Activated CD4-positive, alpha-beta T cell treated with anti-CD3 and anti-CD28 coated beads for 36 hours (primary cell): ENCODE results near the gene GNGT2. TPM values are rescaled to one million over a fixed set of nuclear protein-coding genes. Genes with fewer than 3 reads are reported as not detected.

ENCODE experiments used
- ATAC-seq: fragments of 200-7000 bp; cut with Tn5 transposase; one replicate; pipeline ENCODE4 v1.10.0; 2021; ENCODE audit warnings: mild to moderate bottlenecking, moderate library complexity
- CTCF ChIA-PET: fragments of 350-600 bp; sonication (Branson Sonifier 250); formaldehyde crosslinking; loops from one replicate; lab custom pipeline; 2021; ENCODE audit warnings: antibody characterized with exemption; lab: Charles Lee
- POLR2A ChIA-PET: fragments of 350-600 bp; sonication (Branson Sonifier 250); formaldehyde crosslinking; loops from one replicate; lab custom pipeline; 2021; ENCODE audit warnings: antibody characterized with exemption, inconsistent platforms; lab: Charles Lee
- DNase-seq: peaks from one replicate; pipeline ENCODE4 v3.0.0-alpha.2; 2020
- H3K27ac Mint-ChIP-seq: one replicate; pipeline ENCODE4 v1.8.0; 2021; ENCODE audit warnings: mixed read lengths
- H3K27me3 Mint-ChIP-seq: one replicate; pipeline ENCODE4 v1.8.0; 2021; ENCODE audit warnings: mixed read lengths
- H3K36me3 Mint-ChIP-seq: one replicate; pipeline ENCODE4 v1.8.0; 2021; ENCODE audit warnings: low read depth, mixed read lengths
- H3K4me1 Mint-ChIP-seq: one replicate; pipeline ENCODE4 v1.8.0; 2021; ENCODE audit warnings: mixed read lengths
- H3K4me3 Mint-ChIP-seq: one replicate; pipeline ENCODE4 v1.8.0; 2021; ENCODE audit warnings: mild to moderate bottlenecking, moderate library complexity, mixed read lengths
- H3K9me3 Mint-ChIP-seq: one replicate; pipeline ENCODE4 v1.8.0; 2021; ENCODE audit warnings: low read depth, mixed read lengths
- intact Hi-C, 2 experiments: fragments of 100-400 bp; cut with DNase I in 1 of 2; cut with micrococcal nuclease in 1 of 2; formaldehyde crosslinking; loops; one replicate each; pipeline versions ENCODE4 v1.14.2 to v1.15.1; 2022 to 2024; cut with DNase I, micrococcal nuclease
- total RNA-seq, 2 experiments: library from RNA; stranded (reverse); gene quantifications; one replicate each; pipeline ENCODE4 v1.2.3, GENCODE V29; 2021

Gene GNGT2
- total RNA-seq, 2 experiments from 2014 or later, result 27.3 to 27.7 TPM

DNA sequence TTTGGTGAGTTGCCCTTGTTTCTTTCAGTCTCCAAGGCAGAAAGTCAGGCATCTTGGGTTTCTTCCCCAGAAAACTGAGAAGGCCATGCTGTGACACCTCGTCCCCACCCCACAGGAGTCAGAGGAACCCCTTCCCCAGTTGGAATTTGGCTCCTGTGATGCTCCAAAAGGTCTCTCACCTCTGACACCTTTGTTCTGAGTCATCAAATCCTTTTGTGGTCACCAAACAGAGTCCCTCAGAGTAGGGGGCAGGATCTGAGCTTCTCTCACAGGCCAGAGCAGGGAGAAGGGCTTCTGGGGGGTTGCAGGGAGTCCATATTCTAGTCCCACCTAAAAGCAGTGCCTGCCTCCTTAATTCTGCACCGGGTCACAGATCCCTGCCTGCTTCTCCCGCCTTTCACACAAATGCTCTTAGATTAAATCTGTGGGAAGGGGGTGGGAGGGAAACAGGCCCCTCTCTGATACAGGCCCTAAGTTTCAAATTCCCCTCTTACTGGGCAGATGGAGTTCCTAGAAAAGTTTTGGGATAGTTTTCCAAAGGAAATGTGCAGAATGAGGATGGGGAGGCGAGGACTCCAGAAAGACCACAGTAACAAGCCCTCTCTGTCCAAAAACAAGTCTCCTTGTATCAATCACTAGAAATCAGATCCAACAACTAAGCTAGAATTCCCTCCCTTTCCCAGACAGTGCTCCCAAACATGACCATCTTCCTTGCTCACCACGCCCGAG, 18.9 kb upstream of the GNGT2 start:
- peaks cover 9% of the 10 kb centered on the region for H3K4me1 Mint-ChIP-seq
- no peak for DNase-seq
- no peaks in the 10 kb centered on the region for H3K9me3 Mint-ChIP-seq
- H3K27ac Mint-ChIP-seq, result no peak overlapping the region
- H3K36me3 Mint-ChIP-seq, result no peaks in the 10 kb centered on the region
- ATAC-seq, result no peak
- ChIA-PET POLR2A (no interaction called here), CTCF (interaction anchor here (0.6 to 7.0 kb wide), 12 partner anchors 10 to 1187 kb away, joined by 3 to 58 read pairs (median 4); partner anchors contain the start of gene PHB1)
- peaks cover 28% of the 10 kb centered on the region for H3K27me3 Mint-ChIP-seq
- peak overlapping the region; percentile 4 for H3K4me3 Mint-ChIP-seq
- intact Hi-C loops, result loop anchor here in 1 of 2 experiments (5.0 kb wide), 1 partner anchor 63 kb away; no protein-coding TSS in a partner anchor

DNA sequence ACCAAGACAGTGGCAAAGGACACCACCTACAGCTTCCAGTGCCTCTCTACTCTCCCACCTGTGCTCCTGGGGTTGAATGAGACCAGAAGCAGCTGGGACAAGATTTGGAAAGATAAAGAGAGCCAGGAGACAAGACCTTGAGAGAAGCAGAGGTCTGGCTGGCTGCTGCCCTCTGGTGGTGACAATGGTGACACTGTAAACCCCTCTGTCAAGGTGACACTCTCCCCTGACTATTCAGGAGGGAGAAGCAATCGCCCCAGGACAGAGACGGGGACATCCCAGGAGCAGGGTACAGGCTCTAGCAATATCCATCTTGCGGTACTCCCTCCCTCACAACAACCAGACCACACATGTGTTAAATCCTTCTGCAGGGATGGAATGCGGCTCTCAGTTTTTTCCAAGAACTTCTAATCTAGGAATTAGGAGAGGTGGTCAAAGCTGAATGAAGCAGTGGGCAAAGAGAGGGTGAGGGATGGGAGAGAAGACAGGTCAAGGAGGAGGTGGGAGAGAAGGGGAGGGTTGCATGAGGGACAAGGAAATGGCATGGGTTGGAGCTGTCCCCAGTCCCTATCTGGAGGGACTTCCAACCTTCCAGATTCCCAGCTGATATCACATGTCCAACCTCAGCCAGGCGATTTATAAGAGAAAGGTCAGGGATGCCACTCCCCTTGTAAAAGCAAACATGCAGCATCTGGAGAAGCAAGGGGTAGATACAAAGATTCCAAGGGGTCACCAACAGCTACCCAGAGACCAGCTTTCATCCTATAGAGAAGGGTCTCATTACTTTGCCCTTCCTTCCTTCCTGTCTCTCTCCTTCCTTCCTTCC, 17.3 kb upstream of the GNGT2 start:
- Mint-ChIP-seq H3K36me3 (peaks cover 7% of the 10 kb centered on the region), H3K27me3 (peaks cover 25% of the 10 kb centered on the region), H3K4me3 (no peak overlapping the region), H3K9me3 (no peaks in the 10 kb centered on the region), H3K27ac (no peak overlapping the region), H3K4me1 (peaks cover 21% of the 10 kb centered on the region)
- intact Hi-C loops, result loop anchor here (1.0 to 5.0 kb wide), 4 partner anchors 17 to 65 kb away; partner anchors contain the start of genes ABI3 (in 1 of the 2) and GNGT2 (in 1 of the 2)
- DNase-seq (peak; percentile 89), ATAC-seq (peak; percentile 45)
- CTCF ChIA-PET, result interaction anchor here (0.5 to 7.0 kb wide), 26 partner anchors 9 to 987 kb away, joined by 3 to 61 read pairs (median 4); partner anchors contain the start of genes ABI3 and GNGT2
- POLR2A ChIA-PET, result interaction anchor here (0.5 kb wide), 1 partner anchor 12 kb away, joined by 3 read pairs; no protein-coding TSS in a partner anchor

DNA sequence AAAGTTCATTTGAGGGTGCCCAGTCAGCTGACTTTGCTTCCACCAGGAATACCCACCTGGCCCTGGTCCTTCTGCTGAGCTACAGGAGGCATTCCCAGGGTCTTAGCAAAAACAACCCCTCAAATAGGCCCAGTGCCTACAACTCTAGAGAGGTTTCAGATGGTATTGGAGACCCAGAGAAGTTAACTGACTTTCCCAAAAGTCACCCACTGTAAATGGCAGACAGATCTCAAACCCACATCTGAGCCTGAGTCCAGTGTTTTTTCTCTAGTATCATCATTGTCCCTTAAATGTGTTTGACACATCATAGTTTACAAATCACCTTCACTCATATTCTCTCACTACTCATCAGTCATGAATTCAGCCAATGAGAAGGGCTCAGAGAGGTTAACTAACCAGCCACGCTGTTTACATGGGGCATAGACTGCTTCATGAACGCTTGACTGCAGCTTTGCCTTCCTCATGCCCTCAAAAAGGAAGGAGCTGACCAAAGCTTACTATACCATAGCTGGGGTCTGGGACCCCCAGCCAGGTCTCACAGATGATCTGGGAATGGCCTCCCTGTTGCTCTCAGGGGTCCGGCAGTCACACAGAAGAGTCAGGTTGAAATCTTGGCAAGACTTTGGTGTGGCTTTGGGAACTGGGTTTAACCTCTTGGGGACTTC, 16.5 kb upstream of the GNGT2 start:
- no peak for DNase-seq
- intact Hi-C loops, result loop anchor here (1.0 to 5.0 kb wide), 4 partner anchors 16 to 65 kb away; partner anchors contain the start of genes ABI3 (in 1 of the 2) and GNGT2 (in 1 of the 2)
- Mint-ChIP-seq H3K27me3 (peaks cover 25% of the 10 kb centered on the region), H3K27ac (no peak overlapping the region), H3K9me3 (no peaks in the 10 kb centered on the region), H3K36me3 (peaks cover 13% of the 10 kb centered on the region), H3K4me1 (peaks cover 21% of the 10 kb centered on the region), H3K4me3 (no peak overlapping the region)
- ChIA-PET CTCF (interaction anchor here (0.7 to 7.0 kb wide), 20 partner anchors 9 to 478 kb away, joined by 3 to 61 read pairs (median 4); partner anchors contain the start of genes ABI3 and GNGT2), POLR2A (interaction anchor here (0.5 to 0.7 kb wide), 2 partner anchors 9 to 34 kb away, joined by 3 read pairs; no protein-coding TSS in a partner anchor)
- no peak for ATAC-seq

DNA sequence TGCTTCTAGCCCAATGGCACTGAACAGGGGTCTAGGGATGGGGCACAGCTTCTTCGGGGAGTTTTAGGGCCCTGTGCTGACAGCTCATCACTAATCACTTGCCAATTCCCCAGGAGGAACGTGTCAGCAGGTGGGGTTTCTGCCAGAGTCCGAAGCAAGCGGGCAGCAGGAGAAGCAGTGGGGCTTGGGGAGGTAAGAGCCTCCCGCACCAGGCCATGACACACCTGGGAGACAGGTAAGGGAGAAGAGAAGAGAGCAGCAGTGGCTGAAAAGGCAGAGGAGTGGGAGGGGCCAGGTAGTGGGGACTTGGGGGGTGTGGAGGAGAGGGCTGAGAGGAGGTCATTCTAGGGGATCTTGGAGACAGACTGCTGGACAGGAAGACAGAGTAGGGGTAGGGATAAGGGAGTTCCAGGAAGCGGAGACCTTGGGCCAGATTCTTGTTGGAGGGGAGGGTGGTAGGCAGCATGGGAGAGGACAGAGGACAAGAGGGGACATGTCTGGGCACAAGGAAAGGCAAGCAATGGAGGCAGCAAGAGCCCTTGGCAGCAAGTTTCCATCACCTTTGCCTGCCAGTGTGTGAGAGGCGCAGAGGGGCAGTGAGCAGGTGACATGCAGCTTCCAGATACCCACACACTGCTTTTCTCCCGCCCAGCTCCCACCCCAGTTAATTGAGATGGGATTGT, 15.3 kb upstream of the GNGT2 start:
- no peak for DNase-seq
- CTCF ChIA-PET, result interaction anchor here (0.6 to 7.0 kb wide), 9 partner anchors 11 to 604 kb away, joined by 3 to 61 read pairs (median 6); partner anchors contain the start of genes ABI3 and GNGT2
- H3K9me3 Mint-ChIP-seq, result no peaks in the 10 kb centered on the region
- peaks cover 22% of the 10 kb centered on the region for H3K27me3 Mint-ChIP-seq
- no peak overlapping the region for H3K27ac Mint-ChIP-seq
- peaks cover 17% of the 10 kb centered on the region for H3K36me3 Mint-ChIP-seq
- H3K4me1 Mint-ChIP-seq, result peaks cover 17% of the 10 kb centered on the region
- no peak overlapping the region for H3K4me3 Mint-ChIP-seq
- intact Hi-C loops, result loop anchor here in 1 of 2 experiments (2.0 to 5.0 kb wide), 3 partner anchors 15 to 67 kb away; partner anchors contain the start of genes ABI3 and GNGT2
- POLR2A ChIA-PET, result interaction anchor here (0.7 kb wide), 1 partner anchor 33 kb away, joined by 3 read pairs; no protein-coding TSS in a partner anchor
- no peak for ATAC-seq

DNA sequence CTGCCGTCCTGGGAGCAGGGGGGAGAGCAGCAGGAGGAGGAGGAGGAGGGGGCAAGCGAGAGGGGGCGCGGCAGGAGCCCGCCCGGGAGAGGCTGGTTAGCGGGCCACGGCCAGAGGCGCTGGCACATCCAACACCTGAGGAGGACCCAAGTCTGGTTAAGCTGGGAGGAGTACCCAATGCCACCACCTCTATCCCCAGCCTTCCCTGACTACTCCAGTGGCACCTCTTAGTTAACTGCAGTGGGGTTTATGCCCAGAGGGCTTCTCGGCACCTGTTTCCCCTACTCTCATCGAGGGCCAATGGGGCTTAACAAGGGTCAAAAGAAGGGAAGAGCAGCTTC, 14.6 kb upstream of the GNGT2 start:
- Mint-ChIP-seq H3K27me3 (peaks cover 22% of the 10 kb centered on the region), H3K4me1 (peaks cover 17% of the 10 kb centered on the region), H3K36me3 (peaks cover 21% of the 10 kb centered on the region), H3K9me3 (no peaks in the 10 kb centered on the region), H3K4me3 (peak overlapping the region; percentile 42), H3K27ac (no peak overlapping the region)
- ChIA-PET CTCF (interaction anchor here (0.6 to 5.1 kb wide), 12 partner anchors 10 to 605 kb away, joined by 3 to 61 read pairs (median 4); partner anchors contain the start of genes ABI3 and GNGT2), POLR2A (no interaction called here)
- intact Hi-C loops, result loop anchor here in 1 of 2 experiments (5.0 kb wide), 1 partner anchor 67 kb away; no protein-coding TSS in a partner anchor
- ATAC-seq (no peak), DNase-seq (no peak)

DNA sequence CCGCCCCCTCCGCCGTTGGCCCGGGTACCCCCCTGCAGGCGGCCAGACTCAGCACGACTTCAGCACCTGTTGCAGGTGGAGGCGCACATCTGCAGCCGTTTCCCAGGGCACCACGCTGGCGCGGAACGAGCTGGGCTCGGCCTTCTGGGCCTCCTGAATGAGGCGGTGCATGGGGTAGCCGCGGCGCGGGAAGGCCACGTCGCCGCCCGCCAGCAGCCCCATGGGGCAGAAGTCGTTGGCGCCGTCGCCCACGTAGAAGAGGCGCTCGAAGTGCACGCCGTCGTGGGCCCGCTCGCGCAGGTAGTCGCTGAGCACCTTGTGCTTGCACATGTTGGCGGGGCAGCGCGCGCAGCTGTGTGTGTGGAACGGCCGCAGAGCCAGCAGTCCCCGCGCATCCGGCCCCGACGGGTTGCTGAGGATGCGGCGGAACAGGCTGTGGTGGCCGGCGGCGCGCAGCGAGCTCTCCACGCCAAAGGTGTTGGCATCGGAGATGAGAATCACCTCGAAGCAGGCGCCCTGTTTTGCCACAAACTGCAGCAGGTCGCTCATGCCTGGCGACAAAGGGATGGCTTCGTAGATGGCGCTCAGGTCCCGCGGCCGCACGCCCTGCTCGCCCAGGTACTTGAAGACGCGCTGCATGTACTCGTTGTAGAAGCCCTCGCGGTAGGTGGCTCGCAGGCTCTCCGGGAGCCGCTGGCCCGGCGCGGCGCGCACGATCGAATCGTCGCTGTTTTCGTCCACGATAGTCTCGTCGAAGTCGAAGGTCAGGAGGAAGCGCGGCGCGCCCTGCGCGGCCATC, 14.0 kb upstream of the GNGT2 start:
- no peaks in the 10 kb centered on the region for H3K9me3 Mint-ChIP-seq
- ATAC-seq (peak; percentile 45), DNase-seq (peak; percentile 73)
- peaks cover 25% of the 10 kb centered on the region for H3K36me3 Mint-ChIP-seq
- peaks cover 21% of the 10 kb centered on the region for H3K4me1 Mint-ChIP-seq
- H3K27ac Mint-ChIP-seq, result no peak overlapping the region
- H3K27me3 Mint-ChIP-seq, result peaks cover 18% of the 10 kb centered on the region
- peak overlapping the region; percentile 42 for H3K4me3 Mint-ChIP-seq
- ChIA-PET POLR2A (interaction anchor here (0.6 kb wide), 1 partner anchor 338 kb away, joined by 6 read pairs; no protein-coding TSS in a partner anchor), CTCF (interaction anchor here (0.5 to 5.1 kb wide), 16 partner anchors 9 to 833 kb away, joined by 3 to 61 read pairs (median 4); partner anchors contain the start of genes ABI3 and GNGT2)
- intact Hi-C loops, result no loop called here

DNA sequence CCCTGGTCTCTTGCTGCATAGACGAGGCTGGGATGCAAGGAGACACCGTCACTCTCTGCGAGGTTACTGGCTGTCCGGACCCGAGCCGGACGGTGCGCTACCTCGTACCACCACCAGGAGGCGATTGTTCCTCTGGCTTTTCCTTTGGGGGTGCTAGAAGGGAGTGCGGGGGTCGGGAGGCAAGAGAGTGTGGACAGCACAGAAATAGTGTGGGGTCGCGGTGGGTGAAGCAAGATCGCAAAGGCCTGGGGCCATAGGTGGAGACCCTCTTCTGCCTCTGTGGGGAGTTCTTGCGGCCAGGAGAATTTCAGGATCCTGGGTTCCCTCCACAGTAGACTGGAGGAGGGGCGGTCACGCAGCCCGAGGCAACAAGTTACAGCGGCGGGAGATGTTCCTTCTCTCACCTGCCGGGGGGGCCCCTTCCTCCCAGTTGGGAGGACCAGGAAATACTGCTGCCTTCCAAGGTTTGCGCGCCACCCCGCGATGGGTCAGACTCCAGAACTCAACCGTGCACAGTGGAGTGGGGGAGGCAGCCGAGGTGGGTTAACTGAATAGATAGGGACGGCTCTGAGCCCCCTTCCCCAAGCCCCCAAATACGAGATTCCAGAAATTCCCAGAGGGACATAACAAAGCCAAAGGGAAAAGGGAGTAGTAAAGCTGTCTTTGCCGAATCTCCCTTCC, 13.3 kb upstream of the GNGT2 start:
- peaks cover 14% of the 10 kb centered on the region for H3K27me3 Mint-ChIP-seq
- ATAC-seq (peak; percentile 45), DNase-seq (peak; percentile 82)
- peak overlapping the region; percentile 42 for H3K4me3 Mint-ChIP-seq
- peaks cover 28% of the 10 kb centered on the region for H3K4me1 Mint-ChIP-seq
- peak overlapping the region; percentile 35 for H3K27ac Mint-ChIP-seq
- POLR2A ChIA-PET, result interaction anchor here (0.6 kb wide), 1 partner anchor 339 kb away, joined by 6 read pairs; no protein-coding TSS in a partner anchor
- intact Hi-C loops, result loop anchor here in 1 of 2 experiments (1.0 kb wide), 1 partner anchor 31 kb away; no protein-coding TSS in a partner anchor
- no peaks in the 10 kb centered on the region for H3K9me3 Mint-ChIP-seq
- CTCF ChIA-PET, result interaction anchor here (0.7 to 5.1 kb wide), 13 partner anchors 9 to 832 kb away, joined by 3 to 61 read pairs (median 4); partner anchors contain the start of genes ABI3 and GNGT2
- H3K36me3 Mint-ChIP-seq, result peaks cover 31% of the 10 kb centered on the region

DNA sequence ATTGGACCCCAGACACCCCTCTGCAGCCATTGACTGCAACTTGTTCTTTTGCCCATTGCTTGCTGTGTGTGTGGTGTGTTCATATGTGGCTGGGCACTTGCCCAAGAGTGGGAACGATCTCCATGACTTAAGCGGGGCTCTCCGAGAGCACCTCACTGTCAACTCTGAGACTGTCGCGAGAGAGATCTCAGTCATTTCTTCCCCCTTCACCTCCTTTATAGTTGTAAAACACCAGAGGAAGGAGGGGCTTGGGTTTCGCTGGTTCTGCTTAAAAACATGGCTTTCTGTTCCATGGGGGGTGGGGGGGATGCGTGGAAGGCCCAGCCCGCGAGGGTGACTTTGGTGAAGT, 12.8 kb upstream of the GNGT2 start:
- CTCF ChIA-PET, result interaction anchor here (1.2 to 2.0 kb wide), 6 partner anchors 11 to 68 kb away, joined by 4 to 12 read pairs (median 4); no protein-coding TSS in a partner anchor
- DNase-seq (no peak), ATAC-seq (peak; percentile 5)
- intact Hi-C loops, result loop anchor here in 1 of 2 experiments (1.0 kb wide), 1 partner anchor 31 kb away; no protein-coding TSS in a partner anchor
- Mint-ChIP-seq H3K36me3 (peaks cover 34% of the 10 kb centered on the region), H3K9me3 (no peaks in the 10 kb centered on the region), H3K27ac (peak overlapping the region; percentile 35), H3K4me3 (peak overlapping the region; percentile 42), H3K4me1 (peaks cover 34% of the 10 kb centered on the region), H3K27me3 (peaks cover 14% of the 10 kb centered on the region)
- POLR2A ChIA-PET, result no interaction called here

DNA sequence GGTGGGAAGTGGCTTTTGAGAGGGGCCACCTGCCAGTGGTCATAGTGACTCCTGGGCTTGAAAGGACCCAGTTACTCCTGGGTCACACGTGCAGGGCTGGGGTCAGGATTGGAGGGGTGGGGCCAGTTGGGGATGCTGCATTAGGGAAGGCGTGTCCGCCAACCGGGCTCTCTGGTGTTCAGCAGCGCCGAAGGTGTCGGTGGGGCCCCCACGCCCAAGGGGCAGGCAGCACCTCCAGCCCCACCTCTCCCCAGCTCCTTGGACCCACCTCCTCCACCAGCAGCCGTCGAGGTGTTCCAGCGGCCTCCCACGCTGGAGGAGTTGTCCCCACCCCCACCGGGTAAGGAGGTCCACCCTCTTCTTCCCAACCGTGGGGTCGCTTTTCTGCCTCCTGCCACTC, 9.6 kb upstream of the GNGT2 start:
- Mint-ChIP-seq H3K4me1 (peaks cover 56% of the 10 kb centered on the region), H3K36me3 (peaks cover 55% of the 10 kb centered on the region), H3K27me3 (peaks cover 3% of the 10 kb centered on the region), H3K4me3 (no peak overlapping the region), H3K27ac (no peak overlapping the region), H3K9me3 (no peaks in the 10 kb centered on the region)
- intact Hi-C loops, result loop anchor here (2.0 kb wide), 1 partner anchor 27 kb away; no protein-coding TSS in a partner anchor
- DNase-seq (no peak), ATAC-seq (no peak)
- POLR2A ChIA-PET, result no interaction called here
- CTCF ChIA-PET, result no interaction called here
